ENCODE measurements around the gene NUBP2.

Gene NUBP2

GRCh38 chr16:1830213-1830612 is 47.5 kb downstream of the NUBP2 start:
- DNase-seq (ENCODE audit: low read depth, low spot score), result no peak
- ChIA-PET CTCF (interaction anchor here (0.6 kb wide), 1 partner anchor 17 kb away, joined by 3 read pairs; no protein-coding TSS in a partner anchor), POLR2A (no interaction called here)
- H3K4me3 ChIP-seq (ENCODE audit: low read depth, low read length), result no peak overlapping the region
- TF ChIP-seq, protein P1, sequence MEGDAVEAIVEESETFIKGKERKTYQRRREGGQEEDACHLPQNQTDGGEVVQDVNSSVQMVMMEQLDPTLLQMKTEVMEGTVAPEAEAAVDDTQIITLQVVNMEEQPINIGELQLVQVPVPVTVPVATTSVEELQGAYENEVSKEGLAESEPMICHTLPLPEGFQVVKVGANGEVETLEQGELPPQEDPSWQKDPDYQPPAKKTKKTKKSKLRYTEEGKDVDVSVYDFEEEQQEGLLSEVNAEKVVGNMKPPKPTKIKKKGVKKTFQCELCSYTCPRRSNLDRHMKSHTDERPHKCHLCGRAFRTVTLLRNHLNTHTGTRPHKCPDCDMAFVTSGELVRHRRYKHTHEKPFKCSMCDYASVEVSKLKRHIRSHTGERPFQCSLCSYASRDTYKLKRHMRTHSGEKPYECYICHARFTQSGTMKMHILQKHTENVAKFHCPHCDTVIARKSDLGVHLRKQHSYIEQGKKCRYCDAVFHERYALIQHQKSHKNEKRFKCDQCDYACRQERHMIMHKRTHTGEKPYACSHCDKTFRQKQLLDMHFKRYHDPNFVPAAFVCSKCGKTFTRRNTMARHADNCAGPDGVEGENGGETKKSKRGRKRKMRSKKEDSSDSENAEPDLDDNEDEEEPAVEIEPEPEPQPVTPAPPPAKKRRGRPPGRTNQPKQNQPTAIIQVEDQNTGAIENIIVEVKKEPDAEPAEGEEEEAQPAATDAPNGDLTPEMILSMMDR (IDR thresholded peaks at IDR 0.05; ENCODE audit: insufficient read depth, low read length, missing control alignments), result no peak

DNA sequence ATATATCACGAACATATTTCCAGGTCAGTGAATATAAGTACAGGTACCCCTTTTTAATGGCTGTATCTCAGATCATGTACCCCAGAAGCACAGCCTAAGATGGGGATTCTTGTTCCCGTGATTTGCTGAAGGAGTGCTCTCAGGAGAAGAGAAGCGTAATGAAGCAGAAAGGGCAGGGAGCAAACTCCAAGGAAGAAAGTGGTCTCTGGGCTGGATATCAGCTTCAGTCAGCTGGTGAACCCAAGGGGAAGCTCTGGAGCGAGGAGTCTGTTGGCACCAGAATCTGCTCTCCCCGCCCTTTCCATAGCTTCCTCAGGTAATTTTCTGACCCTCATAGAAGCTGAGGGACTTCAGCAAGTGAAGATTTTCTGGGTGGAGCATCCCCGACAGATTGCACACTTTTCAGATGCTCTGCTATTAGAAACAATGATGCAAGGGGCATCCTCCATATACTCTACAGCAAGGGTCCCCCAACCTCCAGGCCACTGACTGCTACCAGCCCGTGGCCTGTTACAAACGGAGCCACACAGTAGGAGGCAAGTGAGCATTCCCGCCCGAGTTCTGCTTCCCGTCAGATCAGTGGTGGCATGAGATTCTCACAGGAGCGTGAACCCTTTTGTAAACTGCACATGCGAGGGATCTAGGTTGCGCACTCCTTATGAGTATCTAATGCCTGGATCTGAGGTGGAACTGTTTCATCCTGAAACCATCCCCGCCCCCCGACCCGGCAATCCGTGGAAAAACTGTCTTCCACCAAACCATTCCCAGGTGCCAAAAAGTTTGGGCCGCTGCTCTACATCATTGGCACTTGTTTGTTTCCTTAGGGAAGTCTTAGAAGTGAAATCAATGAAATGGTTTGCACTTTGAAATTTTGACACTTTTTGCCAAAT is 48.7 kb downstream of the NUBP2 start:
- POLR2A ChIA-PET, result interaction anchor here (1.3 kb wide), 1 partner anchor 13 kb away, joined by 3 read pairs; no protein-coding TSS in a partner anchor
- TF ChIP-seq, protein P1 (IDR thresholded peaks at IDR 0.05; ENCODE audit: insufficient read depth, low read length, missing control alignments), result no peak
- no peak for DNase-seq (ENCODE audit: low read depth, low spot score)
- CTCF ChIA-PET, result no interaction called here
- no peak overlapping the region for H3K4me3 ChIP-seq (ENCODE audit: low read depth, low read length)

DNA sequence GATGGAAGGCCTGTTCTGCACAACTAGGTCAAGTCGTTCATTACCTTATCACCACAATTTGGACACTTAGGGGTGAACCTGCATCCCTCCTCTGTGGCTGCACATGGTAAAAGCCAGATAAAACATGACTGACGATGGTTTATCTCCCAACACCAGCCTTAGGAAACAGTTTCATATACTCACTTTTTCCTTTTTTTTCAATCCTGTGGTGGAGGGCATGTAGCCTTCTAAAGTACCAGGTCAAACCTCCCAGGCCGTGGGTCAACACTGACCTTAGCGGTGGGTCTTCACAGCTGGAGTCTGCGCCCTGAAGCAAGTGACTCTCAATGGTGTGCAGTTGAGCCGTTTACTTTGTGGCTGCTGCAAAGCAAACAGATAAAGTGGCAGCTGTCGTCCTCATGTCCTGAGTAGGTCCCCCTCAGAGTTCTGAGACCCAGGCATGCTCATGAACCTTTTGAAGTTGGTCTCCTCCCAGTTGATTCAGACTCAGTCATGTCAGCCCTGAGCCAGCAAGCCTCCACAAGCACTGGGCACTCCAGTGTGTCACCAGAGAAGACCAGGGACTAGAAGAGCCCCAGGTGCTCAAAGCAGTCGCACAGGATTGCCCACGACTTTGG is 50.2 kb downstream of the NUBP2 start:
- no peak overlapping the region for H3K4me3 ChIP-seq (ENCODE audit: low read depth, low read length)
- ChIA-PET CTCF (no interaction called here), POLR2A (no interaction called here)
- TF ChIP-seq, protein P1 (IDR thresholded peaks at IDR 0.05; ENCODE audit: insufficient read depth, low read length, missing control alignments), result no peak
- DNase-seq (ENCODE audit: low read depth, low spot score), result no peak

- no peak overlapping the region for H3K4me3 ChIP-seq (ENCODE audit: low read depth, low read length)
- ChIA-PET CTCF (interaction anchor here (0.8 kb wide), 1 partner anchor 96 kb away, joined by 4 read pairs; no protein-coding TSS in a partner anchor), POLR2A (no interaction called here)
- DNase-seq (ENCODE audit: low read depth, low spot score), result no peak
- TF ChIP-seq, protein P1 (IDR thresholded peaks at IDR 0.05; ENCODE audit: insufficient read depth, low read length, missing control alignments), result no peak
These were observed 51.3 kb downstream of the NUBP2 start for GRCh38 chr16:1834096-1834495.
